OCI-LY7 (cell line): Measurements from ENCODE around the gene DYRK2. TPM values are rescaled to one million over a fixed set of nuclear protein-coding genes. Genes with fewer than 3 reads are reported as not detected.

Source experiments
- BruUV-seq: library from RNA; stranded (reverse); fragments of 400-500 nt; replicated peaks from 2 replicates; lab custom pipeline; 2021; lab: Mats Ljungman, UMichigan
- CTCF ChIA-PET: fragments of 300-600 bp; sonication (Branson Sonifier 250); formaldehyde crosslinking; loops from one replicate; lab custom pipeline; 2022; ENCODE audit warnings: antibody characterized with exemption; ENCODE audit not compliant: unreplicated experiment; lab: Charles Lee
- POLR2A ChIA-PET: fragments of 300-600 bp; sonication (Branson Sonifier 250); formaldehyde crosslinking; loops from one replicate; lab custom pipeline; 2022; ENCODE audit warnings: antibody characterized with exemption; lab: Charles Lee
- DNase-seq: peaks from one replicate; pipeline ENCODE4 v3.0.0-alpha.2; 2015; ENCODE audit warnings: low spot score
- H2AFZ ChIP-seq: fragments of 200-600 bp; sonication (generic), shearing (Covaris generic); 2 replicates; pipeline ENCODE4 v1.6.1; 2014; ENCODE audit warnings: mild to moderate bottlenecking, antibody characterized with exemption, low read length, moderate library complexity
- H3K27ac ChIP-seq: fragments of 200-600 bp; sonication (generic); 2 replicates; pipeline ENCODE4 v1.5.1; 2014; ENCODE audit warnings: mixed run types, low read depth, mild to moderate bottlenecking, moderate library complexity, low read length, inconsistent platforms; ENCODE audit not compliant: poor library complexity, severe bottlenecking
- H3K36me3 ChIP-seq: fragments of 200-600 bp; sonication (generic); 2 replicates; pipeline ENCODE4 v1.6.1; 2014; ENCODE audit warnings: mild to moderate bottlenecking, antibody characterized with exemption, low read length, moderate library complexity, mixed read lengths; ENCODE audit not compliant: insufficient read depth
- H3K4me1 ChIP-seq: fragments of 200-600 bp; sonication (generic); 2 replicates; pipeline ENCODE4 v1.5.1; 2014; ENCODE audit warnings: mild to moderate bottlenecking, low read length; ENCODE audit not compliant: insufficient read depth, poor library complexity, severe bottlenecking
- H3K4me2 ChIP-seq: fragments of 200-600 bp; sonication (generic); 2 replicates; pipeline ENCODE4 v1.6.1; 2014; ENCODE audit warnings: mild to moderate bottlenecking, low read length
- H3K4me3 ChIP-seq: fragments of 200-600 bp; sonication (generic); 2 replicates; pipeline ENCODE4 v1.5.1; 2014; ENCODE audit warnings: mild to moderate bottlenecking, low read depth, low read length; ENCODE audit not compliant: poor library complexity, severe bottlenecking
- H3K79me2 ChIP-seq: fragments of 200-600 bp; sonication (generic); 2 replicates; pipeline ENCODE4 v1.6.1; 2016; ENCODE audit warnings: low read depth, mild to moderate bottlenecking, low read length, moderate library complexity, mixed read lengths; ENCODE audit not compliant: insufficient read depth
- H3K9me2 ChIP-seq: fragments of 200-600 bp; sonication (generic); 2 replicates; pipeline ENCODE4 v1.6.1; 2016; ENCODE audit warnings: mild to moderate bottlenecking, low read length, mixed read lengths; ENCODE audit not compliant: insufficient read depth
- H3K9me3 ChIP-seq: fragments of 200-600 bp; sonication (generic); 2 replicates; pipeline ENCODE4 v1.6.1; 2014; ENCODE audit warnings: mild to moderate bottlenecking, mixed run types, low read length, mixed read lengths
- H4K20me1 ChIP-seq: fragments of 200-600 bp; sonication (generic); 2 replicates; pipeline ENCODE4 v1.6.1; 2014; ENCODE audit warnings: mild to moderate bottlenecking, antibody characterized with exemption, low read length, moderate library complexity, mixed read lengths; ENCODE audit not compliant: insufficient read depth
- CTCF ChIP-seq: fragments of 200-600 bp; sonication (generic); conservative IDR thresholded peaks from 2 replicates; pipeline ENCODE4 v1.5.1; 2014; ENCODE audit warnings: mild to moderate bottlenecking, antibody characterized with exemption, low read length, moderate library complexity, mixed read lengths
- EZH2phosphoT487 ChIP-seq: fragments of 200-600 bp; sonication (generic); IDR thresholded peaks from 2 replicates; pipeline ENCODE4 v1.6.1; 2018; ENCODE audit warnings: low read depth, borderline replicate concordance, mild to moderate bottlenecking, mixed run types, antibody characterized with exemption, low read length, moderate library complexity, mixed read lengths
- intact Hi-C: fragments of 100-400 bp; cut with micrococcal nuclease; formaldehyde crosslinking; loops from one replicate; pipeline ENCODE4 v1.10.0; 2022; ENCODE audit not compliant: unreplicated experiment
- total RNA-seq, 2 experiments: library from RNA; depleted of rRNA in 1 of 2; stranded (reverse); fragments of >200 nt in 1 of 2; shearing (Covaris generic) in 1 of 2; gene quantifications; 2 replicates each; pipeline ENCODE4 v1.2.3, GENCODE V29; 2014 to 2022

Gene DYRK2
- total RNA-seq, 2 experiments from 2014 or later = 30.6 to 32.3 TPM

- 0 out of 2 replicates have a peak, but pooled peaks cover 3% of the 10 kb centered on the region for H3K36me3 ChIP-seq
- H3K4me3 ChIP-seq = peak overlapping the region; percentile 98
- no TSS peak for BruUV-seq
- H2AFZ ChIP-seq = peak overlapping the region; percentile 96
- 0 out of 2 replicates have a peak, but pooled peaks have one; percentile 11 for TF ChIP-seq CTCF
- no peak for TF ChIP-seq EZH2phosphoT487
- H3K4me1 ChIP-seq = peaks cover 25% of the 10 kb centered on the region
- H3K27ac ChIP-seq = peak overlapping the region; percentile 30
- H3K4me2 ChIP-seq = peak overlapping the region; percentile 93
- peak; percentile 53 for DNase-seq
- ChIA-PET CTCF (no interaction called here), POLR2A (interaction anchor here (0.6 to 1.2 kb wide), 5 partner anchors 10 to 299 kb away, joined by 3 to 5 read pairs (median 3); no protein-coding TSS in a partner anchor)
- H3K79me2 ChIP-seq = peaks cover 38% of the 10 kb centered on the region
- peaks cover 19% of the 10 kb centered on the region for H4K20me1 ChIP-seq
- no peaks in the 10 kb centered on the region for H3K9me3 ChIP-seq
- H3K9me2 ChIP-seq = no peaks in the 10 kb centered on the region
- intact Hi-C loops = loop anchor here (1.0 to 5.0 kb wide), 4 partner anchors 196 to 379 kb away; partner anchors contain the start of genes CAND1 and IFNG-AS1
Observed at GRCh38 chr12:67647799-67648520, 585 bp upstream of the DYRK2 start.

GRCh38 chr12:67649261-67649569, 670 bp downstream of the DYRK2 start:
- H3K27ac ChIP-seq = peak overlapping the region; percentile 64
- intact Hi-C loops = loop anchor here (1.0 to 5.0 kb wide), 4 partner anchors 109 to 380 kb away; partner anchors contain the start of genes CAND1 and IFNG-AS1
- BruUV-seq = no TSS peak
- CTCF ChIA-PET = no interaction called here
- H3K4me1 ChIP-seq = peaks cover 25% of the 10 kb centered on the region
- POLR2A ChIA-PET = interaction anchor here (0.9 to 1.0 kb wide), 2 partner anchors 16 to 297 kb away, joined by 3 read pairs; no protein-coding TSS in a partner anchor
- TF ChIP-seq CTCF (no peak), EZH2phosphoT487 (no peak)
- peak overlapping the region; percentile 98 for H3K4me3 ChIP-seq
- H4K20me1 ChIP-seq = peaks cover 19% of the 10 kb centered on the region
- H3K36me3 ChIP-seq = peaks cover 14% of the 10 kb centered on the region
- H3K9me2 ChIP-seq = no peaks in the 10 kb centered on the region
- H2AFZ ChIP-seq = peak overlapping the region; percentile 49; the same call in 1 of the 2 replicates
- DNase-seq = no peak
- peaks cover 51% of the 10 kb centered on the region for H3K79me2 ChIP-seq
- peak overlapping the region; percentile 99 for H3K4me2 ChIP-seq
- H3K9me3 ChIP-seq = no peaks in the 10 kb centered on the region
